MM.1S (cell line): ENCODE measurements around the gene SMAP1.

Experiments
- DNase-seq: peaks from one replicate; pipeline ENCODE4 v3.0.0-alpha.2; 2015
- H2AFZ ChIP-seq: fragments of 300-600 bp; sonication (generic); 2 replicates; pipeline ENCODE4 v1.6.0; 2016; ENCODE audit warnings: antibody characterized with exemption, low read length
- H3F3A ChIP-seq: fragments of 300-600 bp; sonication (generic); 2 replicates; pipeline ENCODE4 v1.6.1; 2016; ENCODE audit warnings: mild to moderate bottlenecking, antibody characterized with exemption, low read length, moderate library complexity, mixed read lengths; ENCODE audit not compliant: insufficient read depth
- H3K27ac ChIP-seq: fragments of 300-600 bp; sonication (generic); 2 replicates; pipeline ENCODE4 v1.5.1; 2016; ENCODE audit warnings: mild to moderate bottlenecking, low read length
- H3K27me3 ChIP-seq: fragments of 300-600 bp; sonication (generic); replicated peaks from 2 replicates; pipeline ENCODE4 v1.6.0; 2016; ENCODE audit warnings: low read length; ENCODE audit not compliant: insufficient read depth
- H3K36me3 ChIP-seq: fragments of 300-600 bp; sonication (generic); replicated peaks from 2 replicates; pipeline ENCODE4 v1.6.1; 2016; ENCODE audit warnings: mild to moderate bottlenecking, low read length, mixed read lengths; ENCODE audit not compliant: insufficient read depth
- H3K4me1 ChIP-seq: fragments of 300-600 bp; sonication (generic); 2 replicates; pipeline ENCODE4 v1.6.1; 2016; ENCODE audit warnings: low read length, mixed read lengths
- H3K4me2 ChIP-seq: fragments of 300-600 bp; sonication (generic); 2 replicates; pipeline ENCODE4 v1.6.0; 2016; ENCODE audit warnings: low read depth, low read length
- H3K4me3 ChIP-seq: fragments of 300-600 bp; sonication (generic); 2 replicates; pipeline ENCODE4 v1.5.1; 2016; ENCODE audit warnings: low read length, mixed read lengths
- H3K79me2 ChIP-seq: fragments of 300-600 bp; sonication (generic); 2 replicates; pipeline ENCODE4 v1.6.1; 2016; ENCODE audit warnings: mixed run types, low read length, mixed read lengths
- H3K9ac ChIP-seq: fragments of 300-600 bp; sonication (generic); 2 replicates; pipeline ENCODE4 v1.6.1; 2016; ENCODE audit warnings: low read length, mixed read lengths
- H3K9me2 ChIP-seq: fragments of 300-600 bp; sonication (generic); replicated peaks from 2 replicates; pipeline ENCODE4 v1.6.1; 2016; ENCODE audit warnings: mild to moderate bottlenecking, low read length, mixed read lengths; ENCODE audit not compliant: insufficient read depth
- H3K9me3 ChIP-seq: fragments of 300-600 bp; sonication (generic); replicated peaks from 2 replicates; pipeline ENCODE4 v1.6.1; 2016; ENCODE audit warnings: mild to moderate bottlenecking, low read length, mixed read lengths; ENCODE audit not compliant: insufficient read depth
- H4K20me1 ChIP-seq: fragments of 300-600 bp; sonication (generic); 2 replicates; pipeline ENCODE4 v1.6.1; 2016; ENCODE audit warnings: mild to moderate bottlenecking, low read length, moderate library complexity, mixed read lengths; ENCODE audit not compliant: insufficient read depth
- EZH2 ChIP-seq: fragments of 300-600 bp; sonication (generic); optimal IDR thresholded peaks from 2 replicates; pipeline ENCODE3; 2017; ENCODE audit warnings: low read depth, mild to moderate bottlenecking, antibody characterized with exemption, low read length, mixed read lengths
- EZH2phosphoT487 ChIP-seq: fragments of 300-600 bp; sonication (generic); IDR thresholded peaks from 2 replicates; pipeline ENCODE4 v1.6.1; 2018; ENCODE audit warnings: antibody characterized with exemption, low read length
- TF ChIP-seq, protein P1 (sequence below): fragments of 300-600 bp; sonication (generic); IDR thresholded peaks from 2 replicates; pipeline ENCODE4 v1.5.1; 2016; ENCODE audit warnings: antibody characterized with exemption, low read length, mixed read lengths

SMAP1 gene

DNA sequence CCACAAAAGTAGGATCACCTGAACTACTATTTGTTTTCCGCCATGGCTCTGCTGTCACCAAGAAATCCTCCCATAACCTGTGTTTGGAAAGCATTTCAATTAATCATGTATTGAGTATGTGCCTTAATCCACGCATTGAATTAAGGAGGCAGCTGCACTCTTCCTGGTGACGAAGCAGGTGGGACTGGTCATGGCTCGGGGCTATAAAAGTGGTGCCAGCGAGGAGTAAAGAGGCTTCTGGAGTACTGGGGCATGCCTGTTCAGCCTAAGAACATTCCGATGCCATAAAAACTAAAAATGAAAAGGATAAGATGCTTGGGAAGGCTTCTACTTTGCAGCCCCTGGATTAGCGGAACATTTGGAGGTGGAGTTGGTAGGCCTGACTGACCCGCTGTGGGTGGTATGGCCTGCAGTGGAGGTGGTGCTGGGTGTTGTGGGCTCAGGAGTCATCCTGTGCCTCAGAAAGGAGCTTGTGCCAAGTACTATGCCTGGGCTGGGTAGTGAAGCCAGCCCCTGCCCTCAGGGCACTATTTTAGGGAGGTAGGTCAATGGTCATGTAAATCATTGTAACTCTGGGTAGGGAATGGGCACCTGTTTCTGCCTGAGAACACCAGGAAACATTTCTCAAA is 178.6 kb downstream of the SMAP1 start:
- DNase-seq, result no peak
- no peak overlapping the region for H3K27ac ChIP-seq
- H3K36me3 ChIP-seq, result no peaks in the 10 kb centered on the region
- no peak overlapping the region for H2AFZ ChIP-seq
- no peaks in the 10 kb centered on the region for H3F3A ChIP-seq
- no peak overlapping the region for H3K4me2 ChIP-seq
- H3K79me2 ChIP-seq, result no peaks in the 10 kb centered on the region
- no peaks in the 10 kb centered on the region for H3K9me3 ChIP-seq
- no peaks in the 10 kb centered on the region for H4K20me1 ChIP-seq
- H3K9ac ChIP-seq, result no peak overlapping the region
- TF ChIP-seq, protein P1, sequence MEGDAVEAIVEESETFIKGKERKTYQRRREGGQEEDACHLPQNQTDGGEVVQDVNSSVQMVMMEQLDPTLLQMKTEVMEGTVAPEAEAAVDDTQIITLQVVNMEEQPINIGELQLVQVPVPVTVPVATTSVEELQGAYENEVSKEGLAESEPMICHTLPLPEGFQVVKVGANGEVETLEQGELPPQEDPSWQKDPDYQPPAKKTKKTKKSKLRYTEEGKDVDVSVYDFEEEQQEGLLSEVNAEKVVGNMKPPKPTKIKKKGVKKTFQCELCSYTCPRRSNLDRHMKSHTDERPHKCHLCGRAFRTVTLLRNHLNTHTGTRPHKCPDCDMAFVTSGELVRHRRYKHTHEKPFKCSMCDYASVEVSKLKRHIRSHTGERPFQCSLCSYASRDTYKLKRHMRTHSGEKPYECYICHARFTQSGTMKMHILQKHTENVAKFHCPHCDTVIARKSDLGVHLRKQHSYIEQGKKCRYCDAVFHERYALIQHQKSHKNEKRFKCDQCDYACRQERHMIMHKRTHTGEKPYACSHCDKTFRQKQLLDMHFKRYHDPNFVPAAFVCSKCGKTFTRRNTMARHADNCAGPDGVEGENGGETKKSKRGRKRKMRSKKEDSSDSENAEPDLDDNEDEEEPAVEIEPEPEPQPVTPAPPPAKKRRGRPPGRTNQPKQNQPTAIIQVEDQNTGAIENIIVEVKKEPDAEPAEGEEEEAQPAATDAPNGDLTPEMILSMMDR, result no peak
- no peak for TF ChIP-seq EZH2
- no peak for TF ChIP-seq EZH2phosphoT487
- no peaks in the 10 kb centered on the region for H3K27me3 ChIP-seq
- H3K9me2 ChIP-seq, result no peaks in the 10 kb centered on the region
- H3K4me3 ChIP-seq, result no peak overlapping the region
- peaks cover 4% of the 10 kb centered on the region; the same call in 1 of the 2 replicates for H3K4me1 ChIP-seq

DNA sequence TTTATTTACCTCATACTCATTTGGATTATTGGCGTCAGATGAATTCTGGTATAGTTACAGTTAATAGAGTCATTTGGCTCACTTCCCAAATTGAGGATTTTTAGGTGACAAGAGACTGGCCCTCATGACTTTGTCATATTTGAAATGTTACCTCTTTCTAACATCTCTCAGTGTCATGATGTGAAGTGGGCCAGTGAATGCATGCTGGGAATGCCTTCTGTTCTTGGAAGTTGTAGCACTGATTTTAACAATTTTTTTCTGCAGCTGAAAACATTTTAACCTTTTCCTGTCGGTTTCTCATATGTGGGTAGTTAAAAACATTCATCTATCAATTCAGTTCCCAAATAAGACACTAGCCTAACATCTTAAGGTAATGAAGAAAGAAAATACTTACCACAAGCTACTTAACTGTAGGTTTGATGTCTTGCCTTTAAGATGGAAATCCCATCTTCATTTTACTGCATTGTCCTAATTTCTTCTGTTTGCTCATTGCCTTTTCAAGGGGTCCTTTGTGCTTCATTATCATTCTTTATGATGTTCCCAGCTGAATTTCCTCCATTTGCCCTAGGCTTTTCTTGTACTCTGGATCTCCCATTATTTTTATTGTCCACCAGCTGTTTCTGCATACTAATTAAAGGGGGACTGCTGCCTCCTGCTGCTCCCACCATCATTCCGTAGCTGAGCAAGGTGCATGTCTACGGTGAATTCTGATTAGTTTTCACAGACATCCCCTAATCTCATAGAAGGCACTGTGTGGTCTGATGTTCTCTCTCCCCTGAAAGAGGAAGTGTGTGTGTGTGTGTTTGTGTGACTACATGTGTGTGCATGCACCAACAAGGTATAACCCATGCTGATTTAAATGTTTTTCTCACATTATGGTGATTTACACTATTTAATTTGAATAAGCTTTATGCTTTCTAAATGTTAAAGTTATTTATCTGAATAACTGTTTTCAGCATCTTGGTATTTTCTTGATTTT is 179.7 kb downstream of the SMAP1 start:
- H4K20me1 ChIP-seq, result no peaks in the 10 kb centered on the region
- H3K4me1 ChIP-seq, result peaks cover 4% of the 10 kb centered on the region; the same call in 1 of the 2 replicates
- H3K79me2 ChIP-seq, result no peaks in the 10 kb centered on the region
- no peaks in the 10 kb centered on the region for H3F3A ChIP-seq
- H2AFZ ChIP-seq, result no peak overlapping the region
- no peak for DNase-seq
- H3K9ac ChIP-seq, result no peak overlapping the region
- H3K9me3 ChIP-seq, result no peaks in the 10 kb centered on the region
- no peaks in the 10 kb centered on the region for H3K36me3 ChIP-seq
- H3K27ac ChIP-seq, result no peak overlapping the region
- TF ChIP-seq, protein P1, result no peak
- no peak for TF ChIP-seq EZH2
- no peak for TF ChIP-seq EZH2phosphoT487
- H3K4me2 ChIP-seq, result no peak overlapping the region
- H3K27me3 ChIP-seq, result no peaks in the 10 kb centered on the region
- H3K4me3 ChIP-seq, result no peak overlapping the region
- no peaks in the 10 kb centered on the region for H3K9me2 ChIP-seq

DNA sequence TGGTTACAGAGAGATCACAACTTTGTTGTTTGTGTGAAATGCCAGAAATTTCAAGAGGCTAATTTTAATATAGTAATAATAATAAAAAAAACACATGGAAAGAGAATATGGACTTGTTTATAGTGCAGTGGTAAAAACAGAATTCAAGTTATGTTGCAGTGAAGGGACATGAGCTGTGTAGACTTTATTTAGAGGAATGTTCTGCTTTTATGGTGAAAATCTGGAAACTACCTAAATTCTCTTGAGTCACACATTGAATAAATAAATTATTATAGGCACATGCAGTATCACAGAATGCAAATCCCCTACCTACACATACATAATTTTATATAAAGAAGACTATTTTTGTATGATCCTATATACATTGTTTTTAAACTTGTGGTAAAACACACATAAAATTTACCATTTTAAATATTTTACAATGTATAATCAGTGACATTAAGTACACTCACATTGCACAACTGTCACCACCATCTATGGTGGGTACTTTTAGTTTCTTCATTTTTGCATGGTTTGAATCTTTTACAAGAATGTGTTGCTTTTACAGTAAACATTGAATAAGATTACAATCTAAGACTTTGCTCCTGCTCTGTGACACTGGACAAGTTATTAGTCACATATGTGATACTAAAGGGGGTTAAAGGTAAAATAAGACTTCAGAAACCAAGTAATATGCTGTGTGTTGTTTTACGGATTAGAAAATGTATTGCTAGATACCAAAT is 181.8 kb downstream of the SMAP1 start:
- no peaks in the 10 kb centered on the region for H3K9me3 ChIP-seq
- H3K27me3 ChIP-seq, result no peaks in the 10 kb centered on the region
- no peak overlapping the region for H3K4me3 ChIP-seq
- H3K4me1 ChIP-seq, result peaks cover 4% of the 10 kb centered on the region; the same call in 1 of the 2 replicates
- no peaks in the 10 kb centered on the region for H3K9me2 ChIP-seq
- no peaks in the 10 kb centered on the region for H3F3A ChIP-seq
- H4K20me1 ChIP-seq, result no peaks in the 10 kb centered on the region
- H3K27ac ChIP-seq, result no peak overlapping the region
- no peaks in the 10 kb centered on the region for H3K36me3 ChIP-seq
- no peak overlapping the region for H3K4me2 ChIP-seq
- no peak overlapping the region for H2AFZ ChIP-seq
- DNase-seq, result no peak
- no peak overlapping the region for H3K9ac ChIP-seq
- no peaks in the 10 kb centered on the region for H3K79me2 ChIP-seq
- TF ChIP-seq, protein P1, result no peak
- TF ChIP-seq EZH2, result no peak
- TF ChIP-seq EZH2phosphoT487, result no peak
